Osteoblast (primary cell): ENCODE data around the gene WWOX. TPM values are rescaled to one million over a fixed set of nuclear protein-coding genes. Genes with fewer than 3 reads are reported as not detected.

Experiments
- DNase-seq: peaks from one replicate; pipeline ENCODE4 v3.0.0; 2011; ENCODE audit warnings: low spot score, mixed read lengths; ENCODE audit not compliant: insufficient read length; ENCODE audit errors: missing footprints
- H2AFZ ChIP-seq: 2 replicates; pipeline ENCODE4 v1.6.0; 2011; ENCODE audit warnings: mild to moderate bottlenecking, low read length
- H3K27ac ChIP-seq: 2 replicates; pipeline ENCODE4 v1.5.1; 2011; ENCODE audit warnings: mild to moderate bottlenecking, low read depth, low read length, moderate library complexity
- H3K27me3 ChIP-seq: 2 replicates; pipeline ENCODE4 v1.6.0; 2012; ENCODE audit warnings: mild to moderate bottlenecking, control low read depth, inconsistent platforms, low read length, moderate library complexity; ENCODE audit not compliant: insufficient read depth
- H3K36me3 ChIP-seq: 2 replicates; pipeline ENCODE4 v1.5.1; 2011; ENCODE audit warnings: mild to moderate bottlenecking, low read length, control low read depth, moderate library complexity; ENCODE audit not compliant: insufficient read depth
- H3K4me1 ChIP-seq: 2 replicates; pipeline ENCODE4 v1.5.1; 2011; ENCODE audit warnings: mild to moderate bottlenecking, low read length, control low read depth, moderate library complexity; ENCODE audit not compliant: insufficient read depth
- H3K4me2 ChIP-seq: 2 replicates; pipeline ENCODE4 v1.6.0; 2011; ENCODE audit warnings: mild to moderate bottlenecking, low read length; ENCODE audit not compliant: insufficient read depth
- H3K4me3 ChIP-seq: fragments of 200-600 bp; sonication (generic); 3 replicates; pipeline ENCODE4 v1.5.1; 2012; ENCODE audit warnings: mild to moderate bottlenecking, low read length, inconsistent platforms; ENCODE audit not compliant: insufficient read depth
- H3K79me2 ChIP-seq: 2 replicates; pipeline ENCODE4 v1.6.0; 2012; ENCODE audit warnings: mild to moderate bottlenecking, low read length, control low read depth, inconsistent platforms; ENCODE audit not compliant: insufficient read depth
- H3K9me3 ChIP-seq: 2 replicates; pipeline ENCODE4 v1.5.1; 2011; ENCODE audit warnings: low read depth, low read length, control low read depth
- H4K20me1 ChIP-seq: 2 replicates; pipeline ENCODE4 v1.6.0; 2012; ENCODE audit warnings: mild to moderate bottlenecking, low read length, control low read depth; ENCODE audit not compliant: insufficient read depth
- CTCF ChIP-seq: IDR thresholded peaks from 2 replicates; pipeline ENCODE4 v1.5.1; 2011; ENCODE audit warnings: mild to moderate bottlenecking, low read depth, low read length, moderate library complexity; ENCODE audit errors: extremely low read depth
- total RNA-seq: library from RNA; depleted of rRNA; stranded (reverse); fragments of >200 nt; gene quantifications from 2 replicates; pipeline ENCODE4 v1.2.3, GENCODE V29; 2012

The WWOX gene
- total RNA-seq, 1 donor = 23.9 TPM

- no peaks in the 10 kb centered on the region for H4K20me1 ChIP-seq
- H2AFZ ChIP-seq = no peak overlapping the region
- H3K79me2 ChIP-seq = no peaks in the 10 kb centered on the region
- no peak for TF ChIP-seq CTCF
- no peak overlapping the region for H3K27ac ChIP-seq
- no peak overlapping the region for H3K4me2 ChIP-seq
- no peak overlapping the region for H3K4me3 ChIP-seq
- DNase-seq = no peak
- H3K27me3 ChIP-seq = no peaks in the 10 kb centered on the region
- no peaks in the 10 kb centered on the region for H3K4me1 ChIP-seq
- H3K36me3 ChIP-seq = no peaks in the 10 kb centered on the region
- no peaks in the 10 kb centered on the region for H3K9me3 ChIP-seq
These were observed 551.1 kb downstream of the WWOX start for GRCh38 chr16:78650339-78651074.

- H2AFZ ChIP-seq = no peak overlapping the region
- no peaks in the 10 kb centered on the region for H3K36me3 ChIP-seq
- no peaks in the 10 kb centered on the region for H3K27me3 ChIP-seq
- H3K27ac ChIP-seq = no peak overlapping the region
- no peak overlapping the region for H3K4me2 ChIP-seq
- H3K9me3 ChIP-seq = no peaks in the 10 kb centered on the region
- no peak overlapping the region for H3K4me3 ChIP-seq
- H4K20me1 ChIP-seq = no peaks in the 10 kb centered on the region
- no peak for TF ChIP-seq CTCF
- no peaks in the 10 kb centered on the region for H3K4me1 ChIP-seq
- H3K79me2 ChIP-seq = no peaks in the 10 kb centered on the region
- DNase-seq = no peak
These were observed 555.5 kb downstream of the WWOX start for GRCh38 chr16:78654929-78655328.

- Histone ChIP-seq H3K9me3 (no peaks in the 10 kb centered on the region), H4K20me1 (no peaks in the 10 kb centered on the region)
- no peak for DNase-seq
These were observed 556.1 kb downstream of the WWOX start for GRCh38 chr16:78655331-78656113.

More at GRCh38 chr16:78655331-78656113, 556.1 kb downstream of the WWOX start:
- no peak overlapping the region for H3K4me2 ChIP-seq
- no peak for TF ChIP-seq CTCF
- H2AFZ ChIP-seq = no peak overlapping the region
- H3K27me3 ChIP-seq = no peaks in the 10 kb centered on the region
- H3K27ac ChIP-seq = no peak overlapping the region
- H3K79me2 ChIP-seq = no peaks in the 10 kb centered on the region
- no peaks in the 10 kb centered on the region for H3K36me3 ChIP-seq
- H3K4me3 ChIP-seq = no peak overlapping the region
- no peaks in the 10 kb centered on the region for H3K4me1 ChIP-seq
